Pancreas (tissue), 10 donors: ENCODE measurements around the gene CRHR1. TPM values are rescaled to one million over a fixed set of nuclear protein-coding genes. Genes with fewer than 3 reads are reported as not detected.

Experiments
- ATAC-seq, 4 donors: fragments of 200-7000 bp; cut with Tn5 transposase; one replicate each; pipeline versions ENCODE4 v1.8.0 to v1.9.1; 2020; ENCODE audit warnings: mild to moderate bottlenecking in 4 of 4, moderate library complexity in 4 of 4
- DNase-seq, 6 donors: peaks; one replicate each; pipeline ENCODE4 v3.0.0-alpha.2; 2020
- FAIRE-seq: peaks from 2 replicates; lab custom pipeline; 2012; peaks lifted over from hg19 to GRCh38; lab: Jason Lieb, UNC
- H3K27ac ChIP-seq, 4 donors: fragments of 200-600 bp; sonication (generic); 1 replicate in 3 of 4; 2 replicates in 1 of 4; pipeline versions ENCODE4 v1.5.0 to v1.8.0; 2020
- H3K27me3 ChIP-seq, 4 donors: fragments of 200-600 bp; one replicate each; pipeline ENCODE4 v1.8.0; 2021
- H3K36me3 ChIP-seq, 3 donors: fragments of 200-600 bp; sonication (generic) in 1 of 3; one replicate each; pipeline versions ENCODE4 v1.5.0 to v1.8.0; 2020 to 2021
- H3K4me1 ChIP-seq, 3 donors: fragments of 200-600 bp; one replicate each; pipeline ENCODE4 v1.8.0; 2021
- H3K4me3 ChIP-seq, 4 donors: fragments of 200-600 bp; sonication (generic) in 2 of 4; one replicate each; pipeline versions ENCODE4 v1.5.0 to v1.8.0; 2020 to 2021
- H3K9me3 ChIP-seq, 4 donors: fragments of 200-600 bp; one replicate each; pipeline ENCODE4 v1.8.0; 2021
- whole genome bisulfite sequencing, 2 donors: extraction: QIAGEN DNeasy Blood & Tissue Kit; methylation state at CpG; one replicate each; pipeline ENCODE4 v1.1.7; 2013; 5-methylcytosine and 5-hydroxymethylcytosine counted together
- intact Hi-C, 3 donors: fragments of 100-400 bp; cut with DNase I; formaldehyde crosslinking; loops; one replicate each; pipeline versions ENCODE4 v1.11.1 to v1.14.2; 2022
- polyA plus RNA-seq, 2 donors: library from polyadenylated mRNA; stranded (reverse); fragments of 200-250 nt; gene quantifications; one replicate each; pipeline ENCODE4 v1.2.3, GENCODE V29; 2013
- total RNA-seq, 6 donors: library from RNA; stranded (reverse); fragmentation: NEBNext Ultra II Directional in 4 of 6; extraction: Animal tissue kit (Norgen Biotek cat#: 25700) in 4 of 6; gene quantifications; one replicate each; pipeline versions ENCODE4 v1.2.1 to v1.2.4, GENCODE V29; 2021 to 2023
- TF ChIP-seq, protein P1 (sequence below), 4 donors: fragments of 200-600 bp; sonication (generic) in 3 of 4; IDR thresholded peaks; one replicate each; pipeline versions ENCODE4 v1.5.0 to v1.8.0; 2021; ENCODE audit warnings: antibody characterized with exemption in 4 of 4
- donor health status: healthy with polysubstance abuse.
- donor health status: DM: no; HTN: no; CAD: no; lungs with moderate emphysema.
- donor health status: DM: no; HTN: no; CAD: no.
- donor health status: control.
- donor health status: control.
- donor health status: Bipolar disorder and iron deficiency.
- donor health status: DM: yes; HTN: yes; CAD: no.
- donor health status: DM: no; HTN: no; CAD: no.
- donor health status: DM: no; HTN: no; CAD: no.
- donor health status: DM: yes; HTN: yes; CAD: no.

Gene CRHR1
- total and polyA plus RNA-seq, 8 donors = 0.13 to 0.31 TPM; not detected in 6

DNA sequence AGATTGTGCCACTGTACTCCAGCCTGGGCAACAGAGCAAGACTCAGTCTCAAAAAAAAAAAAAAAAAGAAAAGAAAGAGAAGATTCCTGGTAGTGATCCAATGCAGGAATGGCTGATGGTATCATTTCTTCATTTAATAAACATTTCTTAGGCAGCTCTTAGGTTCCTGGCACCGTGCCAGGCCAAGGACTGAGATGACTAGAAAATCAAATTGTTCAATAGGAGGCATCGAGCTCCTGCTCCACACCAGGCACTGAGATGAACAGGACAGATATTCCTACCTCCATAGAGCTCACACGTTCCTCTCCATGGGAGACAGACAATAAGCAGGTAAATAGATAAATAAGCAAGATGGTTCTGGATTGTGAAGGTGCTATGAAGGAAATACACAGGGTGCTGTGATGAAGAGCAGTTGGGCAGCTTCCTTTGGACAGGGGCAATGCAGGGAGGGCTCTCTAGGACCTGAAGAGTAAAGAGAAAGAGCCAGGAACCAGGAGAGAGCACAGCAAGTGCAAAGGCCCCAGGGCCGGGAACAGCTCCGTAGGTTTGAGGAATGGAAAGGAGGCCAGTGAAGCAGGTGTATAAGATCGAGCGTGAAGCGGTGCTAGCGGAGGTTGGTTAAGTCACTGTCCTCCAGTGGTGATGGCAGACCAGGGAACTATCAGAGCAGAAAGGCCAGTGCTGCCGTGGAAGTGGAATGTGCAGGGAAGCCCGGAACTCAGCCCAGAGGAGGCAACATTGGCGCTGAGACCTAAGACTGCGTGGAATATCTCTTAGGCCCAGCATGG is 26.5 kb upstream of the CRHR1 start:
- WGBS, 2 donors = 74 to 78% methylated on average over 13 of the region's 13 CpGs
- H3K27me3 ChIP-seq = no peaks in the 10 kb centered on the region
- intact Hi-C loops = no loop called here
- no peaks in the 10 kb centered on the region for H3K4me1 ChIP-seq
- DNase-seq = peak in 1 of 6 donors; percentile 28
- FAIRE-seq = no peak
- TF ChIP-seq, protein P1, sequence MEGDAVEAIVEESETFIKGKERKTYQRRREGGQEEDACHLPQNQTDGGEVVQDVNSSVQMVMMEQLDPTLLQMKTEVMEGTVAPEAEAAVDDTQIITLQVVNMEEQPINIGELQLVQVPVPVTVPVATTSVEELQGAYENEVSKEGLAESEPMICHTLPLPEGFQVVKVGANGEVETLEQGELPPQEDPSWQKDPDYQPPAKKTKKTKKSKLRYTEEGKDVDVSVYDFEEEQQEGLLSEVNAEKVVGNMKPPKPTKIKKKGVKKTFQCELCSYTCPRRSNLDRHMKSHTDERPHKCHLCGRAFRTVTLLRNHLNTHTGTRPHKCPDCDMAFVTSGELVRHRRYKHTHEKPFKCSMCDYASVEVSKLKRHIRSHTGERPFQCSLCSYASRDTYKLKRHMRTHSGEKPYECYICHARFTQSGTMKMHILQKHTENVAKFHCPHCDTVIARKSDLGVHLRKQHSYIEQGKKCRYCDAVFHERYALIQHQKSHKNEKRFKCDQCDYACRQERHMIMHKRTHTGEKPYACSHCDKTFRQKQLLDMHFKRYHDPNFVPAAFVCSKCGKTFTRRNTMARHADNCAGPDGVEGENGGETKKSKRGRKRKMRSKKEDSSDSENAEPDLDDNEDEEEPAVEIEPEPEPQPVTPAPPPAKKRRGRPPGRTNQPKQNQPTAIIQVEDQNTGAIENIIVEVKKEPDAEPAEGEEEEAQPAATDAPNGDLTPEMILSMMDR (IDR thresholded peaks at IDR 0.05) = no peak
- no peak for ATAC-seq
- no peaks in the 10 kb centered on the region for H3K9me3 ChIP-seq
- H3K36me3 ChIP-seq = no peaks in the 10 kb centered on the region
- no peak overlapping the region for H3K27ac ChIP-seq
- no peak overlapping the region for H3K4me3 ChIP-seq

DNA sequence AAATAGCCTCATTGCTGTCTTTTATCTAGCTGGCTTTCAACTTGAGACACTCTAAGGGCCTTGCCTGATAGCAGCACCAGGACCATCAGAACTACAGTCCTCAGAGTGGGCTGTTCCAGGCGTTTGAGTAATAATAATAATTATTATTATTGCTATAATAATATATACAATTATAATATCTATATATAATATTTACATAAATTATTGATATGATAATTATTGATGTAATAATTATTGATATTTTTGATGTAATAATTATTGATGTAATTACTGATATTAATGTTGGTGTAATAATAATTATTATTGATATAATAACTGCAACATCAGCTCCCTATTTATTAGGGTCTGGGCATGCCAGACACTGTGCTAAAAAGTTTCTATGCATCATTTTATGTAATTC is 25.6 kb upstream of the CRHR1 start:
- no peak for DNase-seq
- H3K27me3 ChIP-seq = no peaks in the 10 kb centered on the region
- H3K4me1 ChIP-seq = no peaks in the 10 kb centered on the region
- TF ChIP-seq, protein P1 (IDR thresholded peaks at IDR 0.05) = no peak
- intact Hi-C loops = no loop called here
- FAIRE-seq = no peak
- no peaks in the 10 kb centered on the region for H3K9me3 ChIP-seq
- no peak overlapping the region for H3K27ac ChIP-seq
- no peaks in the 10 kb centered on the region for H3K36me3 ChIP-seq
- H3K4me3 ChIP-seq = no peak overlapping the region
- 39 to 47% methylated on average over 1 of the region's 1 CpG for WGBS, 2 donors
- no peak for ATAC-seq

DNA sequence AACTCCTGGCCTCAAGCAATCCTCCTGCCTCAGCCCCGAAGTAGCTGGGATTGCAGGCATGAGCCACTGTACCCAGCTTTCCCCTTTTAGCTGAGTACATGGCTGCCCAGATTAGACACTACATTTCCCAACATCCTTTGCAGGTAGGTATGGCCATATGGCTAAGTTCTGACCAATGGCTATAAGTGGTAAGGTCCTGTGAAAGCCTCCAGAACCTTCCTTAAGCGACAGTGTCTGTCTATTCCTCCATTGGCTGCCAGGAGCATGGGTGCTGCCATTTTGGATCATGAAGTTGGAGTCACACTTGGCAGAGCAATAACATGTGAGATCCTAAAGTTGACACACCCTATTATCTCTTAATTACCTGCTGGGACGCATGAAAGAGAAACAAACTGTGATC is 24.4 kb upstream of the CRHR1 start:
- no peak for ATAC-seq
- H3K27me3 ChIP-seq = no peaks in the 10 kb centered on the region
- TF ChIP-seq, protein P1 (IDR thresholded peaks at IDR 0.05) = no peak
- no peak overlapping the region for H3K27ac ChIP-seq
- H3K9me3 ChIP-seq = no peaks in the 10 kb centered on the region
- 56 to 61% methylated on average over 3 of the region's 3 CpGs for WGBS, 2 donors
- no peaks in the 10 kb centered on the region for H3K36me3 ChIP-seq
- H3K4me3 ChIP-seq = no peak overlapping the region
- intact Hi-C loops = no loop called here
- no peaks in the 10 kb centered on the region for H3K4me1 ChIP-seq
- DNase-seq = no peak
- FAIRE-seq = no peak

DNA sequence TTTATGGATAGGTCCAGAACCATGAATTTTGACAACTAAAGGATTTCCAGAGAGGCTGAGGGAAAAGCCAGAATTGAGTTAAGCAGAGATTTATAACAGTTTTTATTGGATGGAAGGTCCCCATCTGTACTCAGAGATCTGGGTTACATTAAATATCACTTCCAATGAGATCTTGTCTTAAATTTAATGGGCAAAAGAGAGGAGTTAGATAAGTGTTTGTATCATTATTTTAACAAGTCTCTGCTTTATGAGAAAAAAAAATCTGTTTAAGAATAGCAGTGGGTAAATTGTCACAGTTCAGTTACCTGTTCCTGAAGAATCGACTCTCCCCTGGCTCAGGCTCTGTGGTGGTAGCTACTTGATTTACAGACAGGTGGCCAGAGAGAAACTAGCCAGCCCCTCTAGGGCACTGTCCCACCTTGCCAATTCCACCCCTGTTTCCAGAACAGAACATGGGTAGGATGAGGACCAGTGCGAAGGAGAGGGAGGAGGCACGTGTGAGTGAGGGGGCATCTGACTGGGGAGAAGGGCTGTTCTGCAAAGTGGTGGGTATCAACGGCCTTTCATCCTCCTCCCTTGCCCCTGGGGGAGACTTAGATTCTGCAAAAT is 22.1 kb upstream of the CRHR1 start:
- no peaks in the 10 kb centered on the region for H3K27me3 ChIP-seq
- intact Hi-C loops = no loop called here
- WGBS, 2 donors = 51 to 68% methylated on average over 4 of the region's 4 CpGs
- no peak for DNase-seq
- FAIRE-seq = no peak
- no peak overlapping the region for H3K27ac ChIP-seq
- TF ChIP-seq, protein P1 (IDR thresholded peaks at IDR 0.05) = no peak
- no peak overlapping the region for H3K4me3 ChIP-seq
- H3K4me1 ChIP-seq = no peaks in the 10 kb centered on the region
- ATAC-seq = no peak
- H3K9me3 ChIP-seq = no peaks in the 10 kb centered on the region
- no peaks in the 10 kb centered on the region for H3K36me3 ChIP-seq

DNA sequence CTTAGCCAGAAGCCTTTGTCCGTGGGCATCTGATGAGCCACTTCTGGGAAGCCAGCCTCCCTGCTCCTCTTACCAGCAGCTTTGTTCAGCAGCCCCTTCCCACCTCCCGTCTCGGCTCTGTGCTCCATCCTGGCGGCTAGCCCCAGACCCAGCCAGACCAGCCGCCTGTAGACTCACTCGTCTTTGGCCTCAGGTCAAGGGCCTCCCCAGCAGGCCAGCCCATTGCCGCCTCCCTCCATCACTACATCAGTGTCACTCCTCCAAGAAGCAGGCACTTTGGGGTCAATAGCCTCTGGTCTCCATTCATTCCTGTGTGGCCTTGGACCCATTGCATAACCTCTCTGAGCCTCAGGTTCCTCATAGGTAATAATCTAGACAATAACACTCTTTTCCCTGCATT is 20.9 kb upstream of the CRHR1 start:
- Histone ChIP-seq H3K27ac (no peak overlapping the region), H3K4me1 (no peaks in the 10 kb centered on the region), H3K4me3 (no peak overlapping the region), H3K9me3 (no peaks in the 10 kb centered on the region), H3K36me3 (no peaks in the 10 kb centered on the region), H3K27me3 (no peaks in the 10 kb centered on the region)
- intact Hi-C loops = no loop called here
- ATAC-seq (no peak), FAIRE-seq (no peak), DNase-seq (no peak)
- 18 to 23% methylated on average over 7 of the region's 7 CpGs for WGBS, 2 donors
- TF ChIP-seq, protein P1 (IDR thresholded peaks at IDR 0.05) = no peak
